GM12878 (cell line): ENCODE data around the gene CDH4. TPM values are rescaled to one million over a fixed set of nuclear protein-coding genes. Genes with fewer than 3 reads are reported as not detected.

Experiments
- ATAC-seq: fragments of 200-7000 bp; cut with Tn5 transposase; 3 replicates; pipeline ENCODE4 v1.9.1; 2020; ENCODE audit warnings: mild to moderate bottlenecking, moderate library complexity
- BruUV-seq: library from RNA; stranded (reverse); fragments of 400-500 nt; replicated peaks from 2 replicates; lab custom pipeline; 2021; lab: Mats Ljungman, UMichigan
- CTCF ChIA-PET: fragments of 300-600 bp; sonication (Branson Sonifier 250); formaldehyde crosslinking; extraction: SDS; loops from one replicate; lab custom pipeline; 2021; ENCODE audit warnings: inconsistent platforms; lab: Yijun Ruan, JAX
- POLR2A ChIA-PET: fragments of 350-600 bp; formaldehyde crosslinking; extraction: SDS; loops from one replicate; lab custom pipeline; 2021; ENCODE audit warnings: inconsistent platforms; lab: Charles Lee
- RAD21 ChIA-PET: fragments of 300-600 bp; sonication (Branson Sonifier 250); formaldehyde crosslinking; loops from one replicate; lab custom pipeline; 2023; ENCODE audit warnings: antibody characterized with exemption; ENCODE audit not compliant: unreplicated experiment; lab: Charles Lee
- SMC1A ChIA-PET: fragments of 300-600 bp; sonication (Branson Sonifier 250); formaldehyde crosslinking; loops from one replicate; lab custom pipeline; 2023; ENCODE audit not compliant: unreplicated experiment, uncharacterized antibody; lab: Charles Lee
- DNase-seq: peaks from one replicate; pipeline ENCODE4 v3.0.0-alpha.2; 2011; ENCODE audit warnings: low read depth, low spot score
- FAIRE-seq: peaks from 3 replicates; lab custom pipeline; 2011; peaks lifted over from hg19 to GRCh38; lab: Jason Lieb, UNC
- H2AFZ ChIP-seq: 2 replicates; pipeline ENCODE4 v1.6.0; 2011; ENCODE audit warnings: low read depth, low read length, control low read depth; ENCODE audit not compliant: control insufficient read depth
- H3K27ac ChIP-seq: 2 replicates; pipeline ENCODE4 v1.5.1; 2011; ENCODE audit warnings: control low read depth; ENCODE audit not compliant: control insufficient read depth, insufficient read depth
- H3K27me3 ChIP-seq, 2 experiments: replicated peaks in 1 of 2; 2 replicates each; pipeline versions ENCODE4 v1.6.0 to v1.6.1; 2011; ENCODE audit warnings: low read length in 1 of 2; ENCODE audit not compliant: control insufficient read depth in 2 of 2, insufficient read depth in 2 of 2
- H3K36me3 ChIP-seq, 2 experiments: 2 replicates each; pipeline ENCODE4 v1.5.1; 2011; ENCODE audit warnings: low read length in 1 of 2; ENCODE audit not compliant: control insufficient read depth in 2 of 2, insufficient read depth in 2 of 2
- H3K4me1 ChIP-seq: 2 replicates; pipeline ENCODE4 v1.6.1; 2011; ENCODE audit warnings: mild to moderate bottlenecking, low read length, moderate library complexity, mixed read lengths; ENCODE audit not compliant: control insufficient read depth, insufficient read depth
- H3K4me2 ChIP-seq: 2 replicates; pipeline ENCODE4 v1.6.0; 2011; ENCODE audit warnings: control low read depth; ENCODE audit not compliant: control insufficient read depth, insufficient read depth
- H3K4me3 ChIP-seq: fragments of 200-600 bp; sonication (generic); 2 replicates; pipeline ENCODE4 v1.5.1; 2016
- H3K79me2 ChIP-seq: 2 replicates; pipeline ENCODE4 v1.6.0; 2011; ENCODE audit warnings: low read length; ENCODE audit not compliant: control insufficient read depth, insufficient read depth
- H3K9ac ChIP-seq: 2 replicates; pipeline ENCODE4 v1.8.0; 2011; ENCODE audit warnings: low read length, control low read depth, mixed read lengths; ENCODE audit not compliant: control insufficient read depth, insufficient read depth
- H3K9me3 ChIP-seq: replicated peaks from 3 replicates; pipeline ENCODE4 v1.5.1; 2011; ENCODE audit warnings: mild to moderate bottlenecking, low read length; ENCODE audit not compliant: control insufficient read depth, insufficient read depth
- H4K20me1 ChIP-seq: 2 replicates; pipeline ENCODE4 v1.6.0; 2011; ENCODE audit not compliant: control insufficient read depth, insufficient read depth
- ATF7 ChIP-seq: fragments of 450-650 bp; IDR thresholded peaks from 2 replicates; pipeline ENCODE4 v1.6.1; 2016; ENCODE audit warnings: low read depth, mild to moderate bottlenecking
- HCFC1 ChIP-seq: fragments of 150-350 bp; IDR thresholded peaks from 2 replicates; pipeline ENCODE4 v1.6.1; 2014; ENCODE audit warnings: low read length
- KLF5 ChIP-seq: fragments of 450-650 bp; IDR thresholded peaks from 2 replicates; pipeline ENCODE4 v1.6.1; 2014; ENCODE audit warnings: mild to moderate bottlenecking; ENCODE audit not compliant: partially characterized antibody
- MTA2 ChIP-seq: fragments of 450-650 bp; IDR thresholded peaks from 2 replicates; pipeline ENCODE4 v1.6.1; 2016; ENCODE audit warnings: low read depth, mild to moderate bottlenecking, moderate library complexity
- POLR2A ChIP-seq: IDR thresholded peaks from 2 replicates; pipeline ENCODE4 v1.6.1; 2011; ENCODE audit warnings: low read depth, mild to moderate bottlenecking, low read length
- RELA ChIP-seq: fragments of 450-650 bp; IDR thresholded peaks from 2 replicates; pipeline ENCODE4 v1.8.0; 2014; ENCODE audit warnings: borderline replicate concordance; ENCODE audit not compliant: partially characterized antibody
- RUNX3 ChIP-seq: IDR thresholded peaks from 2 replicates; pipeline ENCODE4 v1.6.1; 2012; ENCODE audit warnings: low read length, inconsistent platforms
- SREBF1 ChIP-seq: IDR thresholded peaks from 2 replicates; pipeline ENCODE4 v1.6.1; 2012; ENCODE audit warnings: mild to moderate bottlenecking, low read length
- TCF12 ChIP-seq: IDR thresholded peaks from 2 replicates; pipeline ENCODE4 v1.6.1; 2011; ENCODE audit warnings: low read depth, mild to moderate bottlenecking, low read length
- TCF7 ChIP-seq: IDR thresholded peaks from 2 replicates; pipeline ENCODE4 v1.6.1; 2014; ENCODE audit warnings: antibody characterized with exemption, borderline replicate concordance
- WRNIP1 ChIP-seq: IDR thresholded peaks from 2 replicates; pipeline ENCODE4 v1.6.1; 2011; ENCODE audit warnings: low read depth, low read length, improper control_type of control experiment, borderline replicate concordance
- WGBS: methylation state at CpG from one replicate; pipeline ENCODE4 v1.1.6; 2016; ENCODE audit warnings: low lambda C conversion rate; ENCODE audit not compliant: insufficient replicate concordance, insufficient coverage; ENCODE audit errors: missing lambda C conversion rate; 5-methylcytosine and 5-hydroxymethylcytosine counted together
- in situ Hi-C: fragments of 300-500 bp; cut with MboI; formaldehyde crosslinking; loops from 9 replicates; pipeline ENCODE4 v1.14.3; 2018; ENCODE audit warnings: mixed read lengths
- intact Hi-C: fragments of 100-400 bp; cut with micrococcal nuclease; formaldehyde crosslinking; loops from one replicate; pipeline ENCODE4 v1.14.2; 2022; ENCODE audit not compliant: unreplicated experiment
- polyA plus RNA-seq, 11 experiments: library from polyadenylated mRNA; depleted of rRNA in 4 of 11; unstranded in 6 of 11; stranded (reverse) in 5 of 11; fragments of >200 nt; fragmentation: Nextera tagmentation in 4 of 11; fragmentation: Illumina TruSeq in 1 of 11; extraction: Ambion mirVana in 4 of 11; extraction: Trizol in 1 of 11; gene quantifications; 1 replicate in 1 of 11; 2 replicates in 10 of 11; pipeline versions ENCODE4 v1.2.1 to v1.2.3, GENCODE V29; 2011 to 2016; ENCODE audit warnings: inconsistent platforms in 2 of 11, missing spikeins in 2 of 11, low read depth in 1 of 11
- total RNA-seq, 4 experiments: library from RNA; depleted of rRNA in 3 of 4; stranded (reverse); fragments of >200 nt in 3 of 4; fragmentation: Illumina TruSeq in 1 of 4; extraction: Trizol in 1 of 4; gene quantifications; 2 replicates each; pipeline versions ENCODE4 v1.2.1 to v1.2.3, GENCODE V29; 2013 to 2021
- TF ChIP-seq, protein P1 (sequence below): fragments of 450-650 bp; IDR thresholded peaks from 2 replicates; pipeline ENCODE4 v1.6.1; 2018; ENCODE audit warnings: mild to moderate bottlenecking, low read depth, moderate library complexity; ENCODE audit not compliant: partially characterized antibody

Gene CDH4
- total and polyA plus RNA-seq, 10 of the 15 experiments (the other 5 are each of a cell fraction or from before 2014, with no cell fraction given), result not detected

DNA sequence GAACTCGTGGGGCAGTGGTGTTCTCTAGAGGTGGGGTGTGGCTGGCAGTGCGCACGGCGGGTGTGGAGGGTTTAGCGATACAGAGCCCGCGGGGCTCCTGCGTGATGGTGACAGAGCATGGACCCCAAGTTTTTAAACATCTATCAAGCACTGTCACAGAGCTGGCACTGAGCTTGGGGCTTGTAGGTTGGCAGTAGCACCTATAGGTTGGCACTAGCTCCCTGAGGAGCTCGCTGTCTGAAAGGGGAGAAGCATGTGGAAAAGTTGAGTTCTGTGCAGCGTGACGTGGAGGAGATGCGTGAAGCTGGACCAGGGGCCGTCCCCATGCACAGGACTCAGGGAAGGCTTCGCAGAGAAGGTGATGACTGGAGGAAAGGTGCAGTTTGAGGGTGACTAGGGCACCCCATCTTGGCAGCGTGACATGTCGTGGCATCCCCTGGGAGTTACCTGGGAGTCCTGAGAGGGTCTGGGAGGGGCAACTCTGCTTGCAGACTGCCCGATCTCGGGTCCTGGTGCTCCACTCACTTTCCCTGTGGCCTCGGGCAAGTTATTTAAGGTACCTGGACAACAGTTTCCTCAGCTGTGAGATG lies 122.0 kb downstream of the CDH4 start:
- H3K4me3 ChIP-seq, result no peak overlapping the region
- H3K9me3 ChIP-seq, result no peaks in the 10 kb centered on the region; the same call in 2 of the 3 replicates
- no TSS peak for BruUV-seq
- H3K36me3 ChIP-seq, result no peaks in the 10 kb centered on the region
- intact Hi-C loops, result no loop called here
- DNase-seq, result no peak
- ChIA-PET SMC1A (no interaction called here), CTCF (no interaction called here), RAD21 (no interaction called here), POLR2A (no interaction called here)
- H3K27ac ChIP-seq, result no peak overlapping the region
- H2AFZ ChIP-seq, result no peak overlapping the region
- in situ Hi-C loops, result no loop called here
- no peak for FAIRE-seq
- ATAC-seq, result no peak
- TF ChIP-seq POLR2A (no peak), RUNX3 (no peak), WRNIP1 (no peak), KLF5 (no peak), TCF12 (no peak), TCF7 (no peak), MTA2 (no peak), ATF7 (no peak), HCFC1 (no peak), SREBF1 (no peak), RELA (no peak)
- TF ChIP-seq, protein P1, sequence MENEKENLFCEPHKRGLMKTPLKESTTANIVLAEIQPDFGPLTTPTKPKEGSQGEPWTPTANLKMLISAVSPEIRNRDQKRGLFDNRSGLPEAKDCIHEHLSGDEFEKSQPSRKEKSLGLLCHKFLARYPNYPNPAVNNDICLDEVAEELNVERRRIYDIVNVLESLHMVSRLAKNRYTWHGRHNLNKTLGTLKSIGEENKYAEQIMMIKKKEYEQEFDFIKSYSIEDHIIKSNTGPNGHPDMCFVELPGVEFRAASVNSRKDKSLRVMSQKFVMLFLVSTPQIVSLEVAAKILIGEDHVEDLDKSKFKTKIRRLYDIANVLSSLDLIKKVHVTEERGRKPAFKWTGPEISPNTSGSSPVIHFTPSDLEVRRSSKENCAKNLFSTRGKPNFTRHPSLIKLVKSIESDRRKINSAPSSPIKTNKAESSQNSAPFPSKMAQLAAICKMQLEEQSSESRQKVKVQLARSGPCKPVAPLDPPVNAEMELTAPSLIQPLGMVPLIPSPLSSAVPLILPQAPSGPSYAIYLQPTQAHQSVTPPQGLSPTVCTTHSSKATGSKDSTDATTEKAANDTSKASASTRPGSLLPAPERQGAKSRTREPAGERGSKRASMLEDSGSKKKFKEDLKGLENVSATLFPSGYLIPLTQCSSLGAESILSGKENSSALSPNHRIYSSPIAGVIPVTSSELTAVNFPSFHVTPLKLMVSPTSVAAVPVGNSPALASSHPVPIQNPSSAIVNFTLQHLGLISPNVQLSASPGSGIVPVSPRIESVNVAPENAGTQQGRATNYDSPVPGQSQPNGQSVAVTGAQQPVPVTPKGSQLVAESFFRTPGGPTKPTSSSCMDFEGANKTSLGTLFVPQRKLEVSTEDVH, result no peak
- H3K9ac ChIP-seq, result no peak overlapping the region
- H3K79me2 ChIP-seq, result no peaks in the 10 kb centered on the region
- H3K27me3 ChIP-seq, result no peaks in the 10 kb centered on the region
- 45% methylated on average over 19 of the region's 19 CpGs for WGBS
- H3K4me1 ChIP-seq, result no peaks in the 10 kb centered on the region
- no peaks in the 10 kb centered on the region for H4K20me1 ChIP-seq
- no peak overlapping the region for H3K4me2 ChIP-seq
